HepG2 (cell line): ENCODE results near the gene GUK1.

Experiments
- CREM ChIP-seq, 2 experiments: sonication (generic) in 1 of 2; formaldehyde crosslinking in 1 of 2; IDR thresholded peaks; 2 replicates each; pipeline versions ENCODE4 v1.4.0 to v1.6.1; 2016 to 2020; ENCODE audit warnings: antibody characterized with exemption in 1 of 2, mild to moderate bottlenecking in 1 of 2, missing genetic modification reagents in 1 of 2
- ELF1 ChIP-seq: sonication (generic); formaldehyde crosslinking; IDR thresholded peaks from 2 replicates; pipeline ENCODE4 v1.4.0; 2020; ENCODE audit warnings: missing genetic modification reagents
- ELF4 ChIP-seq: sonication (generic); formaldehyde crosslinking; IDR thresholded peaks from 2 replicates; pipeline ENCODE4 v1.5.0; 2020; ENCODE audit warnings: missing genetic modification reagents, mild to moderate bottlenecking, moderate library complexity, borderline replicate concordance
- HES4 ChIP-seq: sonication (generic); formaldehyde crosslinking; IDR thresholded peaks from 2 replicates; pipeline ENCODE4 v1.9.0; 2021; ENCODE audit warnings: mild to moderate bottlenecking, missing genetic modification reagents, borderline replicate concordance
- JUND ChIP-seq: sonication (generic); formaldehyde crosslinking; IDR thresholded peaks from 2 replicates; pipeline ENCODE4 v1.8.0; 2022; ENCODE audit warnings: mild to moderate bottlenecking, missing genetic modification reagents
- MAX ChIP-seq: IDR thresholded peaks from 2 replicates; pipeline ENCODE4 v1.6.1; 2012; ENCODE audit warnings: inconsistent platforms
- MED13 ChIP-seq: sonication (generic); formaldehyde crosslinking; IDR thresholded peaks from 2 replicates; pipeline ENCODE4 v1.5.0; 2020; ENCODE audit warnings: missing genetic modification reagents
- ZFX ChIP-seq: sonication (generic); formaldehyde crosslinking; IDR thresholded peaks from 2 replicates; pipeline ENCODE4 v1.4.0; 2020; ENCODE audit warnings: mild to moderate bottlenecking, low read depth, missing genetic modification reagents, moderate library complexity
- ZNF224 ChIP-seq: sonication (generic); formaldehyde crosslinking; IDR thresholded peaks from 2 replicates; pipeline ENCODE4 v1.5.0; 2020; ENCODE audit warnings: mild to moderate bottlenecking, missing genetic modification reagents
- ZNF274 ChIP-seq: sonication (generic); formaldehyde crosslinking; IDR thresholded peaks from 2 replicates; pipeline ENCODE4 v1.5.1; 2020; ENCODE audit warnings: mild to moderate bottlenecking, missing genetic modification reagents
- TF ChIP-seq, protein P1 (sequence below): sonication (generic); formaldehyde crosslinking; IDR thresholded peaks from 2 replicates; pipeline ENCODE4 v1.5.0; 2020; ENCODE audit warnings: mild to moderate bottlenecking, missing genetic modification reagents, moderate library complexity

GRCh38 chr1:228097333-228098081 lies 42.6 kb upstream of the GUK1 start:
- TF ChIP-seq HES4 (CRISPR knock-in tag), result no peak
- no peak for TF ChIP-seq MED13 (CRISPR knock-in tag)
- TF ChIP-seq ELF4, result no peak
- TF ChIP-seq, protein P1, sequence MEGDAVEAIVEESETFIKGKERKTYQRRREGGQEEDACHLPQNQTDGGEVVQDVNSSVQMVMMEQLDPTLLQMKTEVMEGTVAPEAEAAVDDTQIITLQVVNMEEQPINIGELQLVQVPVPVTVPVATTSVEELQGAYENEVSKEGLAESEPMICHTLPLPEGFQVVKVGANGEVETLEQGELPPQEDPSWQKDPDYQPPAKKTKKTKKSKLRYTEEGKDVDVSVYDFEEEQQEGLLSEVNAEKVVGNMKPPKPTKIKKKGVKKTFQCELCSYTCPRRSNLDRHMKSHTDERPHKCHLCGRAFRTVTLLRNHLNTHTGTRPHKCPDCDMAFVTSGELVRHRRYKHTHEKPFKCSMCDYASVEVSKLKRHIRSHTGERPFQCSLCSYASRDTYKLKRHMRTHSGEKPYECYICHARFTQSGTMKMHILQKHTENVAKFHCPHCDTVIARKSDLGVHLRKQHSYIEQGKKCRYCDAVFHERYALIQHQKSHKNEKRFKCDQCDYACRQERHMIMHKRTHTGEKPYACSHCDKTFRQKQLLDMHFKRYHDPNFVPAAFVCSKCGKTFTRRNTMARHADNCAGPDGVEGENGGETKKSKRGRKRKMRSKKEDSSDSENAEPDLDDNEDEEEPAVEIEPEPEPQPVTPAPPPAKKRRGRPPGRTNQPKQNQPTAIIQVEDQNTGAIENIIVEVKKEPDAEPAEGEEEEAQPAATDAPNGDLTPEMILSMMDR (CRISPR knock-in tag), result no peak
- no peak for TF ChIP-seq MAX
- no peak for TF ChIP-seq ZNF274 (CRISPR knock-in tag)
- TF ChIP-seq JUND (CRISPR knock-in tag), result no peak
- no peak for TF ChIP-seq ELF1 (CRISPR knock-in tag)
- TF ChIP-seq ZNF224 (CRISPR knock-in tag), result no peak
- TF ChIP-seq ZFX (CRISPR knock-in tag), result no peak
- TF ChIP-seq CREM (IDR thresholded peaks at IDR 0.05), result no peak
- TF ChIP-seq CREM (CRISPR knock-in tag; IDR thresholded peaks at IDR 0.05), result no peak
